MM.1S (cell line): ENCODE measurements around the gene ARHGAP25.
A peak's percentile ranks its signal among the peaks of the same experiment; 100 is the strongest.

ENCODE experiments used
- DNase-seq: peaks from one replicate; pipeline ENCODE4 v3.0.0-alpha.2; 2015
- H2AFZ ChIP-seq: fragments of 300-600 bp; sonication (generic); 2 replicates; pipeline ENCODE4 v1.6.0; 2016; ENCODE audit warnings: antibody characterized with exemption, low read length
- H3F3A ChIP-seq: fragments of 300-600 bp; sonication (generic); 2 replicates; pipeline ENCODE4 v1.6.1; 2016; ENCODE audit warnings: mild to moderate bottlenecking, antibody characterized with exemption, low read length, moderate library complexity, mixed read lengths; ENCODE audit not compliant: insufficient read depth
- H3K27ac ChIP-seq: fragments of 300-600 bp; sonication (generic); 2 replicates; pipeline ENCODE4 v1.5.1; 2016; ENCODE audit warnings: mild to moderate bottlenecking, low read length
- H3K27me3 ChIP-seq: fragments of 300-600 bp; sonication (generic); replicated peaks from 2 replicates; pipeline ENCODE4 v1.6.0; 2016; ENCODE audit warnings: low read length; ENCODE audit not compliant: insufficient read depth
- H3K36me3 ChIP-seq: fragments of 300-600 bp; sonication (generic); replicated peaks from 2 replicates; pipeline ENCODE4 v1.6.1; 2016; ENCODE audit warnings: mild to moderate bottlenecking, low read length, mixed read lengths; ENCODE audit not compliant: insufficient read depth
- H3K4me1 ChIP-seq: fragments of 300-600 bp; sonication (generic); 2 replicates; pipeline ENCODE4 v1.6.1; 2016; ENCODE audit warnings: low read length, mixed read lengths
- H3K4me2 ChIP-seq: fragments of 300-600 bp; sonication (generic); 2 replicates; pipeline ENCODE4 v1.6.0; 2016; ENCODE audit warnings: low read depth, low read length
- H3K4me3 ChIP-seq: fragments of 300-600 bp; sonication (generic); 2 replicates; pipeline ENCODE4 v1.5.1; 2016; ENCODE audit warnings: low read length, mixed read lengths
- H3K79me2 ChIP-seq: fragments of 300-600 bp; sonication (generic); 2 replicates; pipeline ENCODE4 v1.6.1; 2016; ENCODE audit warnings: mixed run types, low read length, mixed read lengths
- H3K9ac ChIP-seq: fragments of 300-600 bp; sonication (generic); 2 replicates; pipeline ENCODE4 v1.6.1; 2016; ENCODE audit warnings: low read length, mixed read lengths
- H3K9me2 ChIP-seq: fragments of 300-600 bp; sonication (generic); replicated peaks from 2 replicates; pipeline ENCODE4 v1.6.1; 2016; ENCODE audit warnings: mild to moderate bottlenecking, low read length, mixed read lengths; ENCODE audit not compliant: insufficient read depth
- H3K9me3 ChIP-seq: fragments of 300-600 bp; sonication (generic); replicated peaks from 2 replicates; pipeline ENCODE4 v1.6.1; 2016; ENCODE audit warnings: mild to moderate bottlenecking, low read length, mixed read lengths; ENCODE audit not compliant: insufficient read depth
- H4K20me1 ChIP-seq: fragments of 300-600 bp; sonication (generic); 2 replicates; pipeline ENCODE4 v1.6.1; 2016; ENCODE audit warnings: mild to moderate bottlenecking, low read length, moderate library complexity, mixed read lengths; ENCODE audit not compliant: insufficient read depth
- EZH2 ChIP-seq: fragments of 300-600 bp; sonication (generic); optimal IDR thresholded peaks from 2 replicates; pipeline ENCODE3; 2017; ENCODE audit warnings: low read depth, mild to moderate bottlenecking, antibody characterized with exemption, low read length, mixed read lengths
- EZH2phosphoT487 ChIP-seq: fragments of 300-600 bp; sonication (generic); IDR thresholded peaks from 2 replicates; pipeline ENCODE4 v1.6.1; 2018; ENCODE audit warnings: antibody characterized with exemption, low read length
- TF ChIP-seq, protein P1 (sequence below): fragments of 300-600 bp; sonication (generic); IDR thresholded peaks from 2 replicates; pipeline ENCODE4 v1.5.1; 2016; ENCODE audit warnings: antibody characterized with exemption, low read length, mixed read lengths

The ARHGAP25 gene

GRCh38 chr2:68757081-68757480 lies 22.5 kb downstream of the ARHGAP25 start:
- no peaks in the 10 kb centered on the region for H3K9me2 ChIP-seq
- TF ChIP-seq, protein P1, sequence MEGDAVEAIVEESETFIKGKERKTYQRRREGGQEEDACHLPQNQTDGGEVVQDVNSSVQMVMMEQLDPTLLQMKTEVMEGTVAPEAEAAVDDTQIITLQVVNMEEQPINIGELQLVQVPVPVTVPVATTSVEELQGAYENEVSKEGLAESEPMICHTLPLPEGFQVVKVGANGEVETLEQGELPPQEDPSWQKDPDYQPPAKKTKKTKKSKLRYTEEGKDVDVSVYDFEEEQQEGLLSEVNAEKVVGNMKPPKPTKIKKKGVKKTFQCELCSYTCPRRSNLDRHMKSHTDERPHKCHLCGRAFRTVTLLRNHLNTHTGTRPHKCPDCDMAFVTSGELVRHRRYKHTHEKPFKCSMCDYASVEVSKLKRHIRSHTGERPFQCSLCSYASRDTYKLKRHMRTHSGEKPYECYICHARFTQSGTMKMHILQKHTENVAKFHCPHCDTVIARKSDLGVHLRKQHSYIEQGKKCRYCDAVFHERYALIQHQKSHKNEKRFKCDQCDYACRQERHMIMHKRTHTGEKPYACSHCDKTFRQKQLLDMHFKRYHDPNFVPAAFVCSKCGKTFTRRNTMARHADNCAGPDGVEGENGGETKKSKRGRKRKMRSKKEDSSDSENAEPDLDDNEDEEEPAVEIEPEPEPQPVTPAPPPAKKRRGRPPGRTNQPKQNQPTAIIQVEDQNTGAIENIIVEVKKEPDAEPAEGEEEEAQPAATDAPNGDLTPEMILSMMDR = no peak
- no peak overlapping the region for H3K27ac ChIP-seq
- H3K79me2 ChIP-seq = no peaks in the 10 kb centered on the region
- H2AFZ ChIP-seq = no peak overlapping the region
- H3K9me3 ChIP-seq = no peaks in the 10 kb centered on the region
- peaks cover 5% of the 10 kb centered on the region; the same call in 1 of the 2 replicates for H3F3A ChIP-seq
- no peak overlapping the region for H3K4me2 ChIP-seq
- no peaks in the 10 kb centered on the region for H3K27me3 ChIP-seq
- peaks cover 14% of the 10 kb centered on the region for H3K4me1 ChIP-seq
- no peak overlapping the region for H3K4me3 ChIP-seq
- H3K36me3 ChIP-seq = no peaks in the 10 kb centered on the region
- H3K9ac ChIP-seq = no peak overlapping the region
- no peak for DNase-seq
- H4K20me1 ChIP-seq = no peaks in the 10 kb centered on the region

GRCh38 chr2:68762100-68762499 lies 27.5 kb downstream of the ARHGAP25 start:
- Histone ChIP-seq H3K9me3 (no peaks in the 10 kb centered on the region), H3K9me2 (no peaks in the 10 kb centered on the region), H3F3A (peaks cover 37% of the 10 kb centered on the region), H3K4me3 (no peak overlapping the region; the same call in 1 of the 2 replicates), H3K4me2 (peak overlapping the region; percentile 34), H2AFZ (peak overlapping the region; percentile 14; the same call in 1 of the 2 replicates), H3K27ac (peak overlapping the region; percentile 54; the same call in 1 of the 2 replicates), H4K20me1 (no peaks in the 10 kb centered on the region), H3K27me3 (no peaks in the 10 kb centered on the region), H3K4me1 (peaks cover 53% of the 10 kb centered on the region), H3K79me2 (peaks cover 3% of the 10 kb centered on the region; the same call in 1 of the 2 replicates), H3K36me3 (no peaks in the 10 kb centered on the region), H3K9ac (no peak overlapping the region)
- no peak for DNase-seq
- TF ChIP-seq, protein P1 = no peak
- no peak for TF ChIP-seq EZH2phosphoT487

DNA sequence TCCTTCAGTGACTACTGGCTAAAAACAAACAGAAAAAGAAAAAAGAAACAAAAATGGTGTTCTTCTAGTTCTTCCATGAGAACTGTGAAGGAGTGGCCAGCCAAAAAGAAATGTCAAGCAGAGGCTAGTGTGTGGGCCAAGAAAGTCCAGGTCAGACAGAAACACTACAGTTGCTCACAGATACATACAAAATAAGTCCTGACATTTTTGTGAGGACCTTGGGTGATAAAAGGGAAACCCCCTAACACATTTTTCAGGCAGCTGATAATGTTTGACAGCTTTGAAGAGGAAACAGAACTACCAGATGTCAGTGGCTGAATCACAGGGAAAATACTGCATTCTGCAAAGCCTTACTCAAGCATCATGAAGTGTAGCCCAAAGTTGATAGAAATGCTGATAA lies 28.1 kb downstream of the ARHGAP25 start:
- H3K9ac ChIP-seq = no peak overlapping the region
- peaks cover 3% of the 10 kb centered on the region; the same call in 1 of the 2 replicates for H3K79me2 ChIP-seq
- H3K4me3 ChIP-seq = no peak overlapping the region; the same call in 1 of the 2 replicates
- DNase-seq = peak; percentile 84
- H4K20me1 ChIP-seq = no peaks in the 10 kb centered on the region
- TF ChIP-seq EZH2 (no peak), EZH2phosphoT487 (no peak)
- TF ChIP-seq, protein P1 = no peak
- H2AFZ ChIP-seq = peak overlapping the region; percentile 14; the same call in 1 of the 2 replicates
- peak overlapping the region; percentile 54; the same call in 1 of the 2 replicates for H3K27ac ChIP-seq
- H3K27me3 ChIP-seq = no peaks in the 10 kb centered on the region
- H3F3A ChIP-seq = peaks cover 42% of the 10 kb centered on the region
- H3K4me2 ChIP-seq = peak overlapping the region; percentile 34
- H3K36me3 ChIP-seq = no peaks in the 10 kb centered on the region
- H3K9me2 ChIP-seq = no peaks in the 10 kb centered on the region
- H3K9me3 ChIP-seq = no peaks in the 10 kb centered on the region
- H3K4me1 ChIP-seq = peaks cover 59% of the 10 kb centered on the region
